ENCODE results near the gene SCG3. TPM values are rescaled to one million over a fixed set of nuclear protein-coding genes. Genes with fewer than 3 reads are reported as not detected.
"Not testable (repeated sequence)": the region's sequence is repeated elsewhere in the genome, so short reads cannot be mapped to it uniquely, and the experiment has no call there.

Gene SCG3
- total RNA-seq: not detected

DNA sequence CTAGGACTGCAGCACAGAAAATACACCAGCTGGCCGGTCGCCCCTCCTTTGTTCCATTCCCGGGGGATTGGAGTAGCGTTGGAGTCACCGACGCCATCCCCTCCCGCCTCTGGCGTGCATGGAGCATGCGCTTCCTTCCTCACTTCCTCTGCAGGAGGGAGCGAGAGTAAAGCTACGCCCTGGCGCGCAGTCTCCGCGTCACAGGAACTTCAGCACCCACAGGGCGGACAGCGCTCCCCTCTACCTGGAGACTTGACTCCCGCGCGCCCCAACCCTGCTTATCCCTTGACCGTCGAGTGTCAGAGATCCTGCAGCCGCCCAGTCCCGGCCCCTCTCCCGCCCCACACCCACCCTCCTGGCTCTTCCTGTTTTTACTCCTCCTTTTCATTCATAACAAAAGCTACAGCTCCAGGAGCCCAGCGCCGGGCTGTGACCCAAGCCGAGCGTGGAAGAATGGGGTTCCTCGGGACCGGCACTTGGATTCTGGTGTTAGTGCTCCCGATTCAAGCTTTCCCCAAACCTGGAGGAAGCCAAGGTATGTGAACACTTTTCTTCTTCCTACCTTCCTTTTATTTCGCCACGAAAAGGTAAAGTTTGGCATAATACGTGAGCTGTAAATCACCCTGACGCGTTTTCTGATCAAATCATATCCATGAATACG is at the start of gene SCG3:
SCG3 (plus strand) TSS at position 201 of the 661 bp plus-strand sequence; CDS start at position 454, 253 bp downstream.
- H3K9me3 Mint-ChIP-seq: no peaks in the 10 kb centered on the region
- peak within 1 kb of the TSS; percentile 40 for H3K4me3 Mint-ChIP-seq
- ATAC-seq (replicated peaks): peak; percentile 72
- no peak within 1 kb of the TSS for H3K27ac Mint-ChIP-seq
- no peaks in the 10 kb centered on the region for H3K36me3 Mint-ChIP-seq (ENCODE audit: low read depth)
- H3K27me3 Mint-ChIP-seq: peaks cover 41% of the 10 kb centered on the region
- H3K4me1 Mint-ChIP-seq: no peaks in the 10 kb centered on the region

DNA sequence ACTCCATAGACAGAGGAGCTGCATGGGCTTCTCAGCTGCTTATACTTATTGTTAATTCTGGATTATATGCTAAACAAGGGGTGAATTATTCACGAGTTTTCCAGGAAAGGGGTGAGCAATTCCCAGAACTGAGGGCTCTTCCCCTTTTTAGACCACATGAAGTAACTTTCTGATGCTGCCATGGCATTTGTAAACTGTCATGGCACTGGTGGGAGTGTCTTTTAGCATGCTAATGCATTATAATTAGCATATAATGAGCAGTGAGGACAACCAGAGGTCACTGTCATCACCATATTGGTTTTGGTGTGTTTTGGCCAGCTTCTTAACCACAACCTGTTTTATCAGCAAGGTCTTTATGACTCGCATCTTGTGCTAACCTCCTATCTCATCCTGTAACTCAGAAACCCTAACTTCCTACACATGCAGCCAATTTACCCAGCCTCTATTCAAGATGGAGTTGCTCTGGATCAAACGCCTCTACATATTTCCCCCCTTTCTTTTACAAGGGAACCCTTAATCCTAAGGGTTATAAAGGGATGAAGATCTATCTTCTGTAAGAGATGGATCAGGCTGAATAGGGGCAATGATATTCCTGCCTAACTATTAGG is 46.6 kb upstream of the SCG3 start:
- Mint-ChIP-seq H3K4me3 (no peak overlapping the region), H3K27me3 (peaks cover 13% of the 10 kb centered on the region), H3K36me3 (ENCODE audit: low read depth) (no peaks in the 10 kb centered on the region), H3K4me1 (no peaks in the 10 kb centered on the region), H3K9me3 (no peaks in the 10 kb centered on the region), H3K27ac (no peak overlapping the region)
- peak; percentile 76 for ATAC-seq (replicated peaks)

DNA sequence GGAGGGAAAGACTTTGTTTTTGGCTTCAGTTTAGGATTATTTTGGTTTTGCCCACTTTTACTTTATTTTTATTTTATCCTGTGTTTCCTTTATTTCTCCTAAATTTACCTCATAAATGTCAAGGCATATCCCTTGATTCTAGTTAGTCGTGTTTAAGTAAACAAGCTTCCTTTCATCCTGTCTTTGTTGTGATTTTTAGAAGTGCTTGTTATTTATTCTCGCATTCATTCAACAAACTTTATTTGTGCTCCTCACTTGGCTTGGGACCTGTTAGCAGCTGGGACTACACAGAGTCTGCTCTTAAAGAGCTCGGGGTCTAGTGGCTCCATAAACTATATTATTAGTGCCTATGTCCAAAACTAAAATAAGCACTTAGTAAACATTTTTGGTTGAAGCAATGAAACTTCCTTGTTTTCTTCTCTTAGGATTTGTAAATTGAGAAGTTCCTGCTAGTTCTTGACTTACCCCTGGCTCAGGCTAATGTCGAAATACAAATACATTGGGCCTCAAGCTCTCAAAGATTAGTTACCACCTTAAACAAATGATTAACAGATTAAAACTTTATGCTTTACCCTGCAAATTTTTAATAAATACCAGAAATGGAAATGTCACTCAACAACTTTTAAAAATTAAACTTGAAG is 39.7 kb upstream of the SCG3 start:
- Mint-ChIP-seq H3K27ac (no peak overlapping the region), H3K27me3 (peaks cover 5% of the 10 kb centered on the region), H3K4me3 (no peak overlapping the region), H3K9me3 (no peaks in the 10 kb centered on the region), H3K4me1 (no peaks in the 10 kb centered on the region), H3K36me3 (ENCODE audit: low read depth) (no peaks in the 10 kb centered on the region)
- no peak for ATAC-seq (replicated peaks)

DNA sequence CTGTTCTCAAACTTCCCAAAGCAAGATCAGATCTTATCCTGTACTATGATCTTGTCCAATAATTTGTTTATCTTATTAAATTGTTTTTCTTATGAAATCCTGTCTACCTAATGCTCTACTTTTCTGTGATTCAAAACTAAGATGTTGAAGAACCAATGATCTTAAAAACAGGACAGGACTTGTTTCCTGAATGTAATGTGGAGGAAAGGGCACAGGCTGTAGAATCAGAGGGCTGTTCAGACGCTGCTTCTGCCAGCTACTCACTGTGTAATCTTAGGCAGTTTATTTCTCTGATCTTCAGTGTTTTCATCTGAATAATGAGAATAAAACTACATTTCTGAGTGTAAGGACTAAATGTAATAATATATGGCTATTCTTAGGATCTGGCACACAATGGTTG is 38.6 kb upstream of the SCG3 start:
- ATAC-seq (replicated peaks): no peak
- no peaks in the 10 kb centered on the region for H3K9me3 Mint-ChIP-seq
- H3K27me3 Mint-ChIP-seq: peaks cover 3% of the 10 kb centered on the region
- no peaks in the 10 kb centered on the region for H3K4me1 Mint-ChIP-seq
- no peak overlapping the region for H3K27ac Mint-ChIP-seq
- H3K4me3 Mint-ChIP-seq: no peak overlapping the region
- H3K36me3 Mint-ChIP-seq (ENCODE audit: low read depth): no peaks in the 10 kb centered on the region

DNA sequence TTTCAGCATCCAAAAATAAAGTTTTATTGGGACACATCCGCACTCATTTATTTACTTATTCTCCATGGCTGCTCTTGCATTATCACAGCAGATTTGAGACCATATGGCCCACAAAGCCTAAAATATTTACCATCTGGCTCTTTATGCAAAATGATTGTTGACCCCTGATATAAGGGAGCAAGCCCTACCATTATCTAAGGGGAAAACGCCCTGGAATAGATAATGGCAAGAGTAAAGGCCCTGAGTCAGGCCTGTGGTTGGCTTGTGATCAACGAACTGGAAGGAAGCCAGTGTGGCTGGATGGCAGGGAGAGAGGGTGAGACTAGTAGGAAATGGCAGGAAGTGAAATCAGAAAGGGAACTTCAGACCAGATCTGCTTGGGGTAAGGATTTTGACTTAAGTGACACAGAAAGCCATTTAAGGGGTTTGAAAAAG is 34.2 kb upstream of the SCG3 start:
- Mint-ChIP-seq H3K4me3 (no peak overlapping the region), H3K4me1 (no peaks in the 10 kb centered on the region), H3K27ac (no peak overlapping the region), H3K36me3 (ENCODE audit: low read depth) (no peaks in the 10 kb centered on the region), H3K27me3 (no peaks in the 10 kb centered on the region), H3K9me3 (no peaks in the 10 kb centered on the region)
- no peak for ATAC-seq (replicated peaks)

DNA sequence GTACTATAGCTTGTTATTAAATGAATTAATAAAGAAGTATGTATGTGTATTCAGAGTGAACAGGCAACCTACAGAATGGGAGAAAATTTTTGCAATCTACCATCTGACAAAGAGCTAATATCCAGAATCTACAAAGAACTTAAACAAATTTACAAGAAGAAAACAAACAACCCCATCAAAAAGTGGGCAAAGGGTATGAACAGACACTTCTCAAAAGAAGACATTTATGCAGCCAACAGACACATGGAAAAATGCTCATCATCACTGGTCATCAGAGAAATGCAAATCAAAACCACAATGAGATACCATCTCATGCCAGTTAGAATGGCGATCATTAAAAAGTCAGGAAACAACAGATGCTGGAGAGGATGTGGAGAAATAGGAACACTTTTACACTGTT is 33.2 kb upstream of the SCG3 start:
- not testable (repeated sequence) for H3K27ac Mint-ChIP-seq; H3K4me1 Mint-ChIP-seq; H3K36me3 Mint-ChIP-seq (ENCODE audit: low read depth); ATAC-seq (replicated peaks); H3K27me3 Mint-ChIP-seq; H3K9me3 Mint-ChIP-seq; H3K4me3 Mint-ChIP-seq

DNA sequence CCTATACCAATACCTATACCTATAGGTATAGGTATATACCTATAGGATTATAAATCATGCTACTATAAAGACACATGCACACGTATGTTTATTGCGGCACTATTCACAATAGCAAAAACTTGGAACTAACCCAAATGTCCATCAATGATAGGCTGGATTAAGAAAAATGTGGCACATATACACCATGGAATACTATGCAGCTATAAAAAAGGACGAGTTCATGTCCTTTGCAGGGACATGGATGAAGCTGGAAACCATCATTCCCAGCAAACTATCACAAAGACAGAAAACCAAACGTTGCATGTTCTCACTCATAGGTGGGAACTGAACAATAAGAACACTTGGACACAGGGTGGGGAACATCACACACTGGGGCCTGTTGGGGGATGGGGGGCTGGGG is 32.7 kb upstream of the SCG3 start:
- not testable (repeated sequence) for H3K27me3 Mint-ChIP-seq; H3K36me3 Mint-ChIP-seq (ENCODE audit: low read depth); ATAC-seq (replicated peaks); H3K27ac Mint-ChIP-seq; H3K9me3 Mint-ChIP-seq; H3K4me3 Mint-ChIP-seq; H3K4me1 Mint-ChIP-seq

DNA sequence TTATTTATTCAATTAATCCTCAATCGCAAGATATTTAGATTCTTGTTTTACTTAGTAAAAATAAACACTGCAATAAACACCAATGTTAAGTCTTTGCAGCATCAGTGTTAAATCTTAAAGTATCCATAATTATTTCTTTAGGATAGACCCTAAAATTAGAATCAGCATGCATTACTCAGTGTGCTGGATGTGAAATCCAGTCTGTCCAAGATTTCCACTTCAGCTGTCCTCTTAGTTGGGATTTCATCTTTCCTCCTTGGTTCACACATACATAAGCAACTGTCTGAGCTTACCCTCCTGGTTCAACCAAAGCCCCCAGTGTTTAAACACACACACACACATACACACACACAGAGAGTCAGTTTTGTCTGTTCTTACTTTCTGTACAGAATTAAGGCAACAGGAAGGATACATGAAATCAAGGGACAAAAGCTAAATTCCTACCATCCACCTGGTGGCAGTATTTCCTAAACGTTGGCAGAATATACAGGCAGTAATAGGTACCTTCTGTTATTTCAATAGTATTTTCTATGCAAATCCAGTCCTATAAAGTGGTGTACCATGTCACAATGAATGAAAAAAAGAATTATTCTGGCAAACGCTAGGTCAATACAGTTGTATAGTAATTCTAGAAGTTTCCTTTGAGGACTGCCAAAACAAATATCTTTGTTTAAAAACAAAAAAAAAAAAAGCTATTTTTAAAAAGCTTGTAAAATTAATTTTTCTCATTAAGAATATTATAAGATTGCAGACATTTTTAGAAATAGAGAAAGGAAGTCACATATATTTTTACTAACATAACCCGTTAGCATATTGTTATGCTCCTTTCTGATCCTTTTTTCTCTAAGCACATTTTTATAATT is 31.4 kb upstream of the SCG3 start:
- H3K4me3 Mint-ChIP-seq: no peak overlapping the region
- H3K36me3 Mint-ChIP-seq (ENCODE audit: low read depth): no peaks in the 10 kb centered on the region
- no peaks in the 10 kb centered on the region for H3K4me1 Mint-ChIP-seq
- no peaks in the 10 kb centered on the region for H3K27me3 Mint-ChIP-seq
- peak; percentile 78 for ATAC-seq (replicated peaks)
- H3K9me3 Mint-ChIP-seq: no peaks in the 10 kb centered on the region
- H3K27ac Mint-ChIP-seq: no peak overlapping the region

DNA sequence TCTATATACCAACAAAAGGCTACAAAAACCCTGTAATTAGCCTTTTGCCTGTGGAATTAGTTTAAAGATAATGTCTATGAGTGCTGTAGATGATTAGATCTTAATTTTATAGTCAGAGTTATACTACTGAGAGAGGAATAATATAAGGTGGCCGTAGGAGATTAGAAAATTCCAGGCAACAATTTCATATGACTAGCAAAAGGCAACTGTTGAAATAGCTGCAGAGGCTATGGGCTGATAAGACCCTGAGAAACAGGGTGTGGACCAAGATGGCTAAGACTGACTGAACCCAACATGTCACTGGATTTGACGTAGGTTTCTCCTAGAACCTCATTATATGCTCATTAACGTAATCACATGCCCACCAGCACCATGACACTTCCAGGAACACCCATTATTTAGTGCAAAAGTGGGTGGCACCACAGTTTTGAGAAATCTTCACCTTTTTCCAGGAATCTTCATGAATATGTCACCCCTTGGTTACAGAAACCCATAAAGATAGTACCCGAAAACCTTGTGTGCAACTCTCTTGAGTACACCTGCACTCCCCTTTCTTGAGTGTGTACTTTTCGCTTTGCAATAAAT is 29.1 kb upstream of the SCG3 start:
- Mint-ChIP-seq H3K4me3 (no peak overlapping the region), H3K27me3 (no peaks in the 10 kb centered on the region), H3K36me3 (ENCODE audit: low read depth) (no peaks in the 10 kb centered on the region), H3K9me3 (no peaks in the 10 kb centered on the region), H3K4me1 (no peaks in the 10 kb centered on the region), H3K27ac (no peak overlapping the region)
- ATAC-seq (replicated peaks): no peak

DNA sequence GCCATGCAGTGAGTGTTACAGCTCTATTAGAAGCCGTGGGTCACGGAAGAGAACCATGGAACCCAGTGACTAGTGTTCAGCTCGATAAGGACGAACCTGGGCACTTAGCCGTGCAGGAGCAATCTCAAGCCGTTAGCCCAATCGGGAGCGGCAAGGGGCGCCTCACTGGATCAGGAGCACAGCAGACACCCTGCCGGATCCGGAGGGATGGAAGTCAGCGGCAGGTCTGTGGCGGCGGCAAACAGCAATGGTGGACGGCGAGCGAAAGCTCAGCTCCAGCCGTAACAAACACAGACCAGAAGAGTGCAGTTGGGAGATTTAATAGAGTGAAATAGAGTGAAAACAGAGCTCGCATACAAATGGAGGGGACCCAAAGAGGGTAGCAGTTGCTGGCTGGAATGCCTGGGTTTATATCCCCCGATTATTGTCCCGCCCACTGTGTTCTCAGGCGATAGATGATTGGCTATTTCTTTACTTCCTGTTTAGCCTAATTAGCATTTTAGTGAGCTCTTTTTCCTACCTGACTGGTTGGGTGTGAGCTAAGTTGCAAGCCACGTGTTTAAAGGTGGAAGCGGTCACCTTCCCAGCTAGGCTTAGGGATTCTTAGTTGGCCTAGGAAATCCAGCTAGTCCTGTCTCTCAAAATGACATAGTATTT is 25.8 kb upstream of the SCG3 start:
- H3K4me3 Mint-ChIP-seq; ATAC-seq (replicated peaks); H3K27me3 Mint-ChIP-seq; H3K9me3 Mint-ChIP-seq; H3K27ac Mint-ChIP-seq; H3K4me1 Mint-ChIP-seq; H3K36me3 Mint-ChIP-seq (ENCODE audit: low read depth): not testable (repeated sequence)

DNA sequence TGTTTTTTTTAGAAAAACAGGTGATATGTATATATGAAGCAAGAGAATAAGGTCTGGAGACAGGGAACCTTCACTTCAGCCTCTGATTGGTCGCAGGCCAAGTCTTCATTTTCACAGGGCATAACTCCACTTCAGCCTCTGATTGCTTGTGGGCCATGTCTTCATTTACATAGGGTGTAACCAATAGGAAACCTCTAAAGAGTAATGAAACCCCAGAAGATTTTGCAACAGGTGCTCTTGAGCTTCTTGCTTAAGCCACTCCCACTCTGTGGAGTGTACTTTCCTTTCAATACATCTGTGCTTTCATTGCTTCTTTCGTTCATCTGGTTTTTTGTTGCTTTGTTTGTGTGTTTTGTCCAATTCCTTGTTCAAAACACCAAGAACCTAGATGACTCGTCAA is 22.6 kb upstream of the SCG3 start:
- Mint-ChIP-seq H3K9me3 (no peaks in the 10 kb centered on the region), H3K36me3 (ENCODE audit: low read depth) (no peaks in the 10 kb centered on the region), H3K27me3 (peaks cover 3% of the 10 kb centered on the region), H3K27ac (no peak overlapping the region), H3K4me3 (no peak overlapping the region), H3K4me1 (no peaks in the 10 kb centered on the region)
- ATAC-seq (replicated peaks): no peak

DNA sequence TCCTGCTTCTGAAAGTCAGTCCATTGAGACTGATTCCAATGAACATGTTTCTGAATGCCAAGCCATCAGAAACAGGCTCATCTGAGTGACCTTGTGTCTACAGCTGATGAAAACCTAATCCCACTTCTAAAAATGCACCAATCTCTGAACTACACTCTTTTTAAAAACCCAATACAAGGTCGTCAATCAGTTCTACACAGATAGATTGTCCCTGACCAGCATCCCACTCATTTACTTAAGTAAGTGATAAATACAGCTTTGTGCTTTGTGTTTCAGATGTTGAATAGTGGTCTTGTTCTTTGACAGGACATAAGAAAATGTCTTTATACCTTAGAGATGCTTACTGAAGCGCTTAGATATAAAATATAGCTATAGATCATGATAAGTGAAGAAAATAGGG is 20.2 kb upstream of the SCG3 start:
- Mint-ChIP-seq H3K27me3 (peaks cover 3% of the 10 kb centered on the region), H3K4me1 (no peaks in the 10 kb centered on the region), H3K27ac (no peak overlapping the region), H3K4me3 (no peak overlapping the region), H3K36me3 (ENCODE audit: low read depth) (no peaks in the 10 kb centered on the region), H3K9me3 (no peaks in the 10 kb centered on the region)
- ATAC-seq (replicated peaks): no peak

DNA sequence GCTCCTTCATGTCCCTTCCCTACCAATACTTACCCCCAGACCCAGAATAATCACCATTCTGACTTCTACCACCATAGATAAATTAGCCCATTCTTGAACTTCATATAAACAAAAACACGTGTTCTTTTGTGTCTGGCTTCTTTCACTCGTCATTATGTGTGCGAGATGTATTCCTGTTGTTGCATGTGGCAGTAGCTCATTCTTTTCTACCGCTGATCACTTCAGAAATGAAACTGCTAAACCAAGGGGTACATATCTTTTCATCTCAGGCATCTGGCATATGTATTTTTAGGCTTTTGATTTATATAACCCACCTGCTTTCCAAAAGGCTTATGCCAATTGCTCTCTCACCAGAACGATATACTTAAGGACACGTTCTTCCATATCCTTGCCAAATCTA is 13.8 kb upstream of the SCG3 start:
- H3K4me1 Mint-ChIP-seq: no peaks in the 10 kb centered on the region
- H3K27me3 Mint-ChIP-seq: peaks cover 16% of the 10 kb centered on the region
- H3K9me3 Mint-ChIP-seq: no peaks in the 10 kb centered on the region
- no peaks in the 10 kb centered on the region for H3K36me3 Mint-ChIP-seq (ENCODE audit: low read depth)
- no peak overlapping the region for H3K4me3 Mint-ChIP-seq
- ATAC-seq (replicated peaks): no peak
- H3K27ac Mint-ChIP-seq: no peak overlapping the region

DNA sequence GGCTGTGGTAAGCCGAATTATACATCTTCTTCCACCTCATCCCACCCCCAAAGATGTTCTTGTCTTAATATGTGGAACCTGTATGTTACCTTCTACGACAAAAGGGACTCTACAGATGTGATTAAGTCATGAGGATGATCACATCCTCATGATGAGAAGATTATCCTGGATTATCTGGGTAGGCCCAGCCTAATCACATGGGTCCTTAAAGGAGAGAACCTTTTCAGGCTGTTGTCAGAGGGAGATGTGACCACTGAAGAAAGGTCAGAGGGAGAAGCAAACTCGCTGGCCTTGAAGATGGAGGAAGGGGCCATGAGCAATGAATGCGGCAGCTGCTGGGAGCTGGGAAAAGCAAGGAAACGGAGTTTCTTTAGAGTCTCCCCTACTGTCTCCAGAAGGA is 12.9 kb upstream of the SCG3 start:
- H3K27me3 Mint-ChIP-seq: peaks cover 18% of the 10 kb centered on the region
- no peak overlapping the region for H3K4me3 Mint-ChIP-seq
- ATAC-seq (replicated peaks): no peak
- no peaks in the 10 kb centered on the region for H3K4me1 Mint-ChIP-seq
- no peaks in the 10 kb centered on the region for H3K36me3 Mint-ChIP-seq (ENCODE audit: low read depth)
- H3K9me3 Mint-ChIP-seq: no peaks in the 10 kb centered on the region
- no peak overlapping the region for H3K27ac Mint-ChIP-seq
